HG03575 (cell line): ENCODE data around the gene LPAR5.
"Not testable (repeated sequence)": the region's sequence is repeated elsewhere in the genome, so short reads cannot be mapped to it uniquely, and the experiment has no call there.

Experiments used
- ATAC-seq: cut with Tn5 transposase; IDR thresholded peaks from one replicate; pipeline ENCODE4 v1.9.1; 2021; ENCODE audit not compliant: unreplicated experiment, insufficient number of reproducible peaks, low FRiP score; ENCODE audit errors: extremely low read depth

Gene LPAR5

GRCh38 chr12:6612652-6613014, 23.1 kb downstream of the LPAR5 start:
- no peak for ATAC-seq

DNA sequence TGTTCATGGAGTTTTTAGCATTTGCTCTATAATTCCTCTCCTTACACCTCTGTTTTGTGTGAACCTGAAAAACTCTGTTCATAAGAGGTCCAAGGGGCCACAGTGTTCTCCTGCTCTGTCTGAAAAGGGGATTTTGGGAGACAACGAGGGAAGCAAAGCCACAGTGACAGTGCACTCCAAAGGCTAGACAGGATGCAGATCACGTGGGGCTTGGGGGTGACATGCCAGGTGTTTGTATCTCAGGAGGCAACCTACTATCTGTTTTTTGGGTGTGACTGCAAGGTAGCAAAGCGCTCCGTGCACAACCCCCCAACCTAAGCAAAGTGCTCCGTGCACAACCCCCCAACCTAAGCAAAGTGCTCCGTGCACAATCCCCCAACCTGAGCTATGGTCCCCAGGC, 23.5 kb downstream of the LPAR5 start:
- ATAC-seq = no peak

DNA sequence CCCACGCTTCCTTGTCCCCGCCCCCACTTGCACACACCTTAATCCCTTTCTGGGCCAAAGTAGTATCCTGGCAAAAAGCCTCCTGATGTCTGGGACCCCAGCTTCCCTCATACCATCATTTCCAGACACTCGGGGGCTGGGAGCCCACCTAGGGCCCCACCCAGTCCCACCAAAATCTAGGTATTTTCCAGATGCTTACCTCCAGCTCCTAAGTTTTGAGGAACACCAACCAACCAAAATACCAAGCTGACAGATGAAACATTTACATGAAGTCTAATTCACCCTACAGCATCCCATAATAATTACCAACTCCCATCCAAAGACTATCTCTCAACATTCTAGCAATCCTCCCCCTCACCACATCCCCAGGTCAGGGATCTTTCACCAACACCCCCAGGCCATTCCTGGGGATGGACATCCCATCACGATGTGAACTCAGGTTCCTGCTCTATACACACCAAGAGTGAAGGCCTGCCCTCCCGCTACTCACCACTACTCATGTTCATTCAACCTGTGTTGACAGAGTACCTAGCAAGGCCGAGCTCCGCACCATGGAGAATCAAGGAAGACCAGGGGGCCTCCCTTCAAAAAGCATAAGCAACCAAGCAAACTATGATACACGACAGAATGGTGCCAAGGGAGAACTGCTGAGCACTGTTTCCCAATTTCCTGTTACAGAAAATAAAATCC, 27.0 kb downstream of the LPAR5 start:
- no peak for ATAC-seq

DNA sequence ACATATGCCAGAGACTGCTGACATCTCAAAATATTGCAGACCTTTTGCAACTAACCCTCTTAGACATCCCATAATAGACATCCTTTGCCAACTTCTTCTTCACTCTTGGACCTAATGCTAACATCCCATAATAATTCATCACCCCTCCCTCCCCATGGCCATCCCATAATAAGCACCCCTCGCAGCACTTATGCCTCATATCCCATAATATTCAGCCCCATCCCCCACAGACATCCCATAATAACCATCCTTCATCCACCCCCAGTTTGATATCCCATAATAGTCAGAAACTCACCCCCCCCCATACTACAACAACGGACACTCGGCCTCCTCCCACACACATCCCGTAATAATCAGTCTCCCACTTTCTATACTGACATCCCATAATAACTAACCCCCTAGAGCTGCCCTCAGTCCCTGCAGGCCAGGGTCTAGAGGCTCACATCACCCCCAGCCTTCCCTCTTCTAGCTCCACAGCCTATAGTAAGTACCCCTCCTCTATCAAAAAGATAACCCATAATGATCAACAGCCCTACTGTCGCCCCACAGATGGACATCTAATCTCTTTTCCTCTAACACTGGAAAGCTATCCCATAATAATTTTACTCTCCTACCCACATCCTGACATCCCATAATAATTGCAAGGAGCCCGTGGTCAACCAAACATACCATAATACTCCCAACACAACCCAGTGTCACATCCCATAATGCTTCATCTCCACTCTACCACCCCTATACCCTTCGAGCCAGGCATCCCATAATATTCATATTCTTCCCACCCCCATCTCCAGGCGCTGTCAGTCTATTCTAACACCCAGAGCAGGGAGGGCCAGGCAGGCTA, 27.8 kb downstream of the LPAR5 start:
- no peak for ATAC-seq

DNA sequence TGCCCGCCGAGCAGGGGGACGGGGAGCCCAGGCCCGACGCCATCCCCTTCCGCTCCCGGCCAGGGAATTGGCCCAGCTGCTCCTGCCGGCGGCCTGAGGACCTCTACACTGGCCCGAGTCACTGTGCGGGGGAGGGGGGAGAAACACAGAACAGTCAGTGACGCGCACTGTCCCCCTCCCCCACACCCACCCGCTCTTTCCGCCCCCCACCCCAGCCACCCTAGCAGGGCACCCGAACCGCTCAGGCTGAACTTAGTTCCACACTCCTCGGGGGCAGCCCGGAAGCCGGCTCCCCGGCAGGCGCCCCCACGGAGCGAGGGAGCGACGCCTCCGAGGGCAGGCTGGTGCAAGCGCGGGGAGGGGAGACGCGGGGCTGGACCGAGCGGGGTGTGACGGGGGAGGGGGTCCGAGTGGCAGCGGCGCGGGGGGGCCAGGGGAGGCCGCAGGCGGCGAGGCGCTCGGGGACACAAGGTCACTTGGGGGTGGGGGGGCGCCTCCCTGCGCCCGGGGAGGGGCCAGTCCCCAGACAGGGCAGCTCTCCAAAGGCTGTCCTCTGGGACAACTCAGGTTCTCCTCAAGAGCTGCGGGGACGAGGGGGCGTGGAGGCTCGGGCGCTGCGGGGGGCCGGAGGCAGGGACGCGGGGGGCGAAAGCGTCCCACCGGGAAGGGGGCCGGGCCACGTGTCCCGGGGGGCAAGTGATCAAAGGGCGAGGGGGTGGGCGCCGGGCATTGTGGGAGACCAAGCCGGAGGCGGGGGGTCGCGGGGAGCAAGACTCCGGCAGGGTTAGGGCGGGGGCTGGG, 29.2 kb downstream of the LPAR5 start:
- no peak for ATAC-seq

- no peak for ATAC-seq
These were observed 30.1 kb downstream of the LPAR5 start for GRCh38 chr12:6605421-6606330.

DNA sequence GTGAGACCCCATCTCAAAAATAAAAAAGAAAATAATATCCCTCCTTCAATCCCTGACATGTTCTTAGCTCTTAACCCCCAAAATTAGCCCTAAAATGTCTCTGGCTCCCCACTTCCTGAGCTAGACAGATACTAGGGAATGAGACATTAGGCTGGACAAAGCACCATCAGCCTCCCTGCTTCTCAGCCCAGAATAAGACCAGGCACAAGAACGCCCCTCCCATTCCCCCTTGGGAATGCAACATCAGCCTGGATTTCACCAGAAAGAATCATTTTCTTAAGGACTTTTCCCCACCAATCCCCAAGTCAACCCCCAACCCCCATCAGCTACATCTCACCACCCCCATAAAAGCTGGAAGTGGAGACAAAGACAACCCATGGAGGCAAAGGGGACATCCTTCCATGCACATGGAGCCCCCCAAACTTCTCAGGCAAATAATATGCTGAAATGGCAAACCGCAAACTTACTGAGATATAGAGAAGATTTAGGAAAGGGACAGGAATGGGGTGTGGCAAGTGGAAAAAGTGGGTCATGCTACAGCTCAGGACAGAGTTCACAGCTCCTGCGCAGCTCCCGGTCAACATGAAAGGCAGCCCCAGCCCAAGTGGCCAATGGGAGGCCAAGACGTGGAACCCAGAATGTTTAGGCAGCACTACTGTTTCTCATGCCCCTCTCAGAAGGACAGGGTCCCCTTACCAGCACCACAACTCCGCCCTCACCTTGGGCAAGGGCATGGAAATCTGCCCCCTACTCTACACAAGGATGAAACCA, 31.3 kb downstream of the LPAR5 start:
- ATAC-seq = no peak

- ATAC-seq = no peak
These were observed 32.6 kb downstream of the LPAR5 start for GRCh38 chr12:6603095-6603567.

DNA sequence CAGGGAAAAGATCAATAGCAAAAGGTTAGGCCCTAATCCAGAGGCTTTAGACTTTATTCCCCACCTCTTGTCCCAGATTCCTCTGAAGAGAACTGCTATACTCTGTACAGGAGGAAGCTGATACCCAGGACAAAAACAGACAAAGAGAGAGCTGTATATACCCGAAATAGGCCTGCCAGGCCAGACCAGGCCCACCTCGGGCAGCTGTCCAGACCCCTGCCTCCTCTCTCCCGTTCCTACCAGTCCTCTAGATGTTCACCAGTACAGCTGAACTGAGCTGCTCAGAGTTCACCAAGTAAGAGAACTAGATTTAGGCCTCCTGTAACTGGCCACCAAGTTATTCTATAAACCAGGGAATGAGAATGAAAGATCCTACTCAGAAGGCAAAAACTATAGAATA, 33.2 kb downstream of the LPAR5 start:
- ATAC-seq = no peak

DNA sequence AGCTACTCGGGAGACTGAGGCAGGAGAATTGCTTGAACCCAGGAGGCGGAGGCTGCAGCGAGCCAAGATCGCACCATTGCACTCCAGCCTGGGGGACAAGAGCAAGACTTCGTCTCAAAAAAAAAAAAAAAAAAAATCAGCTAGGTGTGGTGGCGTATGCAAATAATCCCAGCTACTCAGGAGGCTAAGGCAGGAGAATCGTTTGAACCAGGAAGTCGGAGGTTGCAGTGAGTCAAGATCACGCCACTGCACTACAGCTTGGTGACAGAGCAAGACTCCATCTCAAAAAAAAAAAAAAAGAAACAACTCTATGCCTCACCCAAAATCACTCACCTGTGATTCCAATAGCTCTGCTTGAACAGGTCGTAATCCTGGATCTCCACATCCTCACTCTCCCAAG, 40.1 kb downstream of the LPAR5 start:
- not testable (repeated sequence) for ATAC-seq

- no peak for ATAC-seq
These were observed 43.7 kb downstream of the LPAR5 start for GRCh38 chr12:6592087-6592486.

- ATAC-seq = not testable (repeated sequence)
These were observed 49.2 kb downstream of the LPAR5 start for GRCh38 chr12:6586569-6586968.

DNA sequence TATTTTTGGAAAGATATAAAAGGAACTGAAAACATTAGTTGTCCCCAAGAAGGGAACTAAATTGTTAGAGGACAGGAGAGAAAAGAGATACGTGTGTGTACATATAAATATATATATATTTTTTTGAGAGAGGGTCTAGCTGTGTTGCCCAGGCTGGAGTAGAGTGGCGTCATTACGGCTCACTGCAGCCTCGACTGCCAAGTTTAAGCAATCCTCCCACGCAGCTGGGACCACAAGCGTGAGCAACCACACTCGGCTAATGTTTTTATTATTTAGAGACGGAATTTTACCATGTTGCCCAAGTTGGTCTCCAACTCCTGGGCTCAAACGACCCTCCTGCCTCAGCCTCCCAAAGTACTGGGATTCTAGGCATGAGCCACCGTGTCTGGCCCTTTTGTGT, 51.5 kb downstream of the LPAR5 start:
- no peak for ATAC-seq

GRCh38 chr12:6582959-6583358, 52.8 kb downstream of the LPAR5 start:
- no peak for ATAC-seq

DNA sequence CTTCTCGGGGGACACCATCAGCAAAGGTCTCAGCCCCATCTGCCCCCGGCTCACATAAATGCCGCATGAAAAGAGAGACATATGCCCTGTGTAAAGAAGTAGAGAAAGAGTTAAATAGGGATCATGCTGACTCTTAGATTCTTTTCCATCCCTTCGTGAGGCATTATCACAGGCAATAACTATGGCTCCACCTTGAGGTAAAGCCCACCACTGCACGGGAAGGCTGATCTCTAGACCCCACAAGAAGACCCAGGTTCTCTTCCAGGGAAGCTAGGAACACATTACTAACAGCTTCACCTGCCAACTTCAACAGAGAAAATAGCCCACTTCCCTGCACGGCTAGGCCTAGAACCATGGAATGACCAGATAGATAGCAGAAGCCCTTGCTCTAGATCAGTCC, 53.6 kb downstream of the LPAR5 start:
- ATAC-seq = no peak

DNA sequence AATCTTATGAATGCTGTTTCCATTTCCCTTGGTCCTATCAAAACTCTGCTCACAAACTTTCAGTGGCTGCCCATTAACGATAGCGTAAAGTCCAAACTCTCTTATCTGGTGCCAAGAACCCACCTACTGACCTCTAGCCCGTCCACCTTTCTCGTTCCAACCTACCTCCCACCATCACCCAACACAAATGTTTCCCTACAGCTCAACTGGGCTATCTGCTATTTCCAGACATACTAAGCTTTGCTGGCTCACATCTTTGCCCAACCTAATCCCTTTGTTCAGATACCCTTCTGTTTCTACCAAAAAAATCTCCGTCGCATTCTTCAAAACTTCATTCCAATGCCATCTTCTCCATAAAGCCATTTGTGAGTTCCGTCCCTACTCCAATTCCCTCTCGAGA, 60.1 kb downstream of the LPAR5 start:
- ATAC-seq = no peak

DNA sequence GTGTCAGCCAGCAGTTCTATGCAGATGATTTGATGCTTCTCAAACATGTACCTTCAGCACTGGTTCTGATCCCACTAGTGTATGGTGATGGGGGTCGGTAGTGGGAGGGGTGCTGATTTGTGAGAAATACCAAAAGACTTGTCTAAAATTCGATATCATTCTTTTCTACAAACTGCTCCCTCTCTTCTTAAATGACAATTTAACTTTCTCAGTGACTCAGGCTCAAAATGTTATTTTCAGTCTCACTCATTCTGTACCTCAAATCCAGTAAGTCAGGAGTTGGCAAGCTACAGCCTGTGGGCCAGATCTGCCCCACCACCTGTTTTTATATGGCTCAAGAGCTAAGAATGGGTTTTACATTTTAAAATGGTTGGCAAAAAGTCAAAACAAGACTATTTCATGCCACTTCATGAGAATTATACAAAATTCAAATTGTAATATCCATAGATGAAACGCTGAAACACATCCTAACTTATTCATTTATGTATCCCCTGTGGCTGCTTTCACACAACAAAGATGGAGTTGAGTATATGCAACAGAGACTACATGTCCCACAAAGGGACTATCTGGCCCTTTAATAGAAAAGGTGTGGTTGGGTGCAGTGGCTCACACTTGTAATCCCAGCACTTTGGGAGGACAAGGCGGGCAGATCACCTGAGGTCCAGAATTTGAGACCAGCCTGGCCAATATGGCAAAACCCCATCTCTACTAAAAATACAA, 61.0 kb downstream of the LPAR5 start:
- no peak for ATAC-seq
